Nephron (organoid): ENCODE measurements around the gene KCNMA1.

ENCODE experiments used
- H3K27ac Mint-ChIP-seq, 3 experiments: 2 replicates each; pipeline ENCODE4 v1.8.0; 2020; ENCODE audit warnings: mixed read lengths in 3 of 3, mild to moderate bottlenecking in 2 of 3, moderate library complexity in 1 of 3
- H3K27me3 Mint-ChIP-seq: 2 replicates; pipeline ENCODE4 v1.8.0; 2021; ENCODE audit warnings: low read depth, mild to moderate bottlenecking, moderate library complexity, mixed read lengths
- H3K36me3 Mint-ChIP-seq: 2 replicates; pipeline ENCODE4 v1.8.0; 2020; ENCODE audit warnings: low read depth, mixed read lengths
- H3K4me1 Mint-ChIP-seq: 2 replicates; pipeline ENCODE4 v1.8.0; 2020; ENCODE audit warnings: mixed read lengths
- H3K4me3 Mint-ChIP-seq, 3 experiments: 2 replicates each; pipeline ENCODE4 v1.8.0; 2020; ENCODE audit warnings: mild to moderate bottlenecking in 3 of 3, mixed read lengths in 3 of 3, moderate library complexity in 2 of 3
- H3K9me3 Mint-ChIP-seq: 2 replicates; pipeline ENCODE4 v1.8.0; 2020; ENCODE audit warnings: mixed read lengths
- TF ChIP-seq, protein P1 (sequence below), 3 experiments: fragments of 200-600 bp; sonication (generic); IDR thresholded peaks; one replicate each; pipeline ENCODE4 v1.5.0; 2021; ENCODE audit warnings: antibody characterized with exemption in 3 of 3; ENCODE audit not compliant: unreplicated experiment in 3 of 3

Gene KCNMA1

DNA sequence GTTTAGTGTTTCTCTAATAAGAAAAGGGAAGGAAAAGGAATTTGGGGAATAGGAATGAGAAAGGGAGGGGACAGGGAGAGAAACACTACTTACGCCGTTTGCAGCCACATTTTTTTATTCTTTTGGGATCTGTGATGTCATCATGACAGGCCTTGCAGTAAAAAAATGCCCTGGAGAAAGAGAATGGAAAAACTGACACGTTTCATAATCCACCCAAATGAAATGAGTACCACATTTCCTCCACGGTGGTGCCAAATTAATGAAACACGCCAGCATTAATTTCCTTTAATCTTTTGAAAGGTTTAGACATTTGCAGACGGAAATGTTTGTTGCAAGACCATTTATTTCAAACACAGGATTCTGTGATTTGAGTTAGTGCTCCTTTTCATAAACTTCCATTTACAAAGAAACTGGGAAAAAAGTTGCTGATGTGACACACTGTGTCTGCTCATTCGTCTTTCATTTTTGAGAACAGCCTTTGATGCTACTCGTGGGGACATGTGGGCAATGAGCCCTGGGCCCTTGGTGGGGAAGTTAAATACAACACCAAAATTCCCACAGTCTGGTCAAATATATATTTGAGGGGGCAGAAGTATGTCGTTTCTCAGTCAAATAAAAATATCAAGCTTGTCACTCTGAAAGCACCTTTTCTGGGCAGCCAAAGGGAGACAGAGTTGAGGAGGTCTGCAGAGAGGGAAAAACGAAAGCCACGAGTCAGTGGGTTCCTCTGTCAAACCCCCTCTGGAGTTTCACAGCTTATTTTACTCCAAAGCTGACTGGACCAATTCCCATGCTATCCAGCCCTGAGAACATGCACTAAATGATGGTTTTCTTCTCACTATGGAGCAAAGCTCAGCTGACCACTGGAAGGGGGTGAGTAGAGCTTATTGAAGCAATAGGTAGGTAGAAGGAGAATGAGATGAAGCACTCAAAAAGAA, 625.5 kb downstream of the KCNMA1 start:
- TF ChIP-seq, protein P1, sequence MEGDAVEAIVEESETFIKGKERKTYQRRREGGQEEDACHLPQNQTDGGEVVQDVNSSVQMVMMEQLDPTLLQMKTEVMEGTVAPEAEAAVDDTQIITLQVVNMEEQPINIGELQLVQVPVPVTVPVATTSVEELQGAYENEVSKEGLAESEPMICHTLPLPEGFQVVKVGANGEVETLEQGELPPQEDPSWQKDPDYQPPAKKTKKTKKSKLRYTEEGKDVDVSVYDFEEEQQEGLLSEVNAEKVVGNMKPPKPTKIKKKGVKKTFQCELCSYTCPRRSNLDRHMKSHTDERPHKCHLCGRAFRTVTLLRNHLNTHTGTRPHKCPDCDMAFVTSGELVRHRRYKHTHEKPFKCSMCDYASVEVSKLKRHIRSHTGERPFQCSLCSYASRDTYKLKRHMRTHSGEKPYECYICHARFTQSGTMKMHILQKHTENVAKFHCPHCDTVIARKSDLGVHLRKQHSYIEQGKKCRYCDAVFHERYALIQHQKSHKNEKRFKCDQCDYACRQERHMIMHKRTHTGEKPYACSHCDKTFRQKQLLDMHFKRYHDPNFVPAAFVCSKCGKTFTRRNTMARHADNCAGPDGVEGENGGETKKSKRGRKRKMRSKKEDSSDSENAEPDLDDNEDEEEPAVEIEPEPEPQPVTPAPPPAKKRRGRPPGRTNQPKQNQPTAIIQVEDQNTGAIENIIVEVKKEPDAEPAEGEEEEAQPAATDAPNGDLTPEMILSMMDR (IDR thresholded peaks at IDR 0.05; ENCODE audit: unreplicated experiment in 3 of 3): no peak
- peaks cover 7% of the 10 kb centered on the region for H3K27me3 Mint-ChIP-seq
- no peaks in the 10 kb centered on the region for H3K36me3 Mint-ChIP-seq
- no peak overlapping the region for H3K4me3 Mint-ChIP-seq
- H3K27ac Mint-ChIP-seq: peak overlapping the region in 1 of 3 experiments; percentile 20
- peaks cover 19% of the 10 kb centered on the region for H3K4me1 Mint-ChIP-seq
- H3K9me3 Mint-ChIP-seq: no peaks in the 10 kb centered on the region

DNA sequence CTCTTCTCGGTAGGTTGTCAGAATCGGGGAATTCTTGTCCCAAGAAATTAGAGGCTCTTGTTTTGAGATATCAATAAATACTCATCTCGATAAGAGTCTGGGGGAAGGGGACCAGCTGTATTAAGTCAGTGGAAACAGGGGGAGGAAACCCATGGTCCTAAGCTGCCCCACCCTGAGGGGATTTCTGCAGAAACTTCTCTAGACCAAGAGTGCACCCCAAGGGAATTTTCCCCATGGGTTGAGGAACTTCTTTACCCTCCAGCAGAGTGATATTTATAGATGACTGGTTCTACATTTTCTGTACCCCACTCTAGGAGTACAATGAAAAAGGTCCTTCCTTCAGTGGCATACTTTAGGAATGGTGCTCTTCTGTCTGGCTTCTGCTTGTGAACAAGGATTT, 627.2 kb downstream of the KCNMA1 start:
- peaks cover 3% of the 10 kb centered on the region for H3K27me3 Mint-ChIP-seq
- peaks cover 14% of the 10 kb centered on the region for H3K4me1 Mint-ChIP-seq
- H3K9me3 Mint-ChIP-seq: no peaks in the 10 kb centered on the region
- H3K36me3 Mint-ChIP-seq: no peaks in the 10 kb centered on the region
- TF ChIP-seq, protein P1 (IDR thresholded peaks at IDR 0.05; ENCODE audit: unreplicated experiment in 3 of 3): no peak
- no peak overlapping the region for H3K4me3 Mint-ChIP-seq
- peak overlapping the region in 1 of 3 experiments; percentile 24 for H3K27ac Mint-ChIP-seq

DNA sequence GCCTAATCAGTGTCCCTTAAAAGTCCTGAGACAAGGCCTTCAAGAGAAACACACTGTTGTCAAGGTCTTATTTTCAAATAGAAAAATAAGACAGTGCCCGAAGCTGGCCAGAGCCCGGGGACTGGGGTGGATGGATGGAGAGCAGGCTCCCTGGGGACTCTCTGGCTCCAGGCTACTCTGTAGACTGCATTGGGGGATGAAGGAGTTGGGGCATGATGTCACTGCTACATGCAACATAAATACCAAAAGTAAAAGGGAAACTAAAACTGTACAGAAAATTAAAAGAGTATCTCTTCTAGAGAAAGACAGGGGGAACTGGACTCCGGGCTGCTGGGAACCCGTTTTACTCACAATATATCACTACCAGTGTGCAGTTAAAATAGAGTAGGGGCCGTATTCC, 629.8 kb downstream of the KCNMA1 start:
- H3K4me1 Mint-ChIP-seq: peaks cover 29% of the 10 kb centered on the region
- no peak overlapping the region for H3K4me3 Mint-ChIP-seq
- H3K36me3 Mint-ChIP-seq: no peaks in the 10 kb centered on the region

DNA sequence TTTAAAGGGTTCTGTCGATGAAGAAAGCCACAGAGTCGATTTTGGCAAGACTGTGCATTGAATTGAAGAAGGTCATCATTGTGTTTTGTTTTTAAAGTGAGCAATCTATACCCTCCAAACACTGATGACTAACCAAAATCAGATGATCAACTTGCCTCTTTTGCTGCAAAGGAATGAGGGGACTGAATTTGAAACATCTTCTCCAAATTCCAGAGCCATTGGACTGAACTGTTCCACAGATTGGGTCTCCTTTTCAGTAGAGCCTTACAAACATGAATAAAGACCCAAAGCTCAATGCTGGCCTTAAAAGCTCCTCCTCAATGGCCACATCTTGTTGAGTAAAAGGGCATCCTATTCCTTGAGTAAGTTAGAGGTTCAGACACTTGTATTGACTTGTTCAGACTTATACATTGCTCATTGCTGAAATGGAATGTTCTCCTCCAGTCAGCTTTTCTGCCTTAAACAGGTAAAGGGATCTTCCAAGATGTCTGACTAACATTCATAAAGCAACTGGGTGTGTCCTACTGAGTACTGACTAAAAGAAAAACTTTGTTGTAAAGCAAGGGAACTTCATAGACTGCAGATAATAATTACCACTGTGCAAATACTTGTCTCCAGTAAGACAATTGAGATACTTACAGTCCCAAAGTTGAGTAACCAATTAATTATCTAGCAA, 630.6 kb downstream of the KCNMA1 start:
- Mint-ChIP-seq H3K27me3 (no peaks in the 10 kb centered on the region), H3K4me3 (no peak overlapping the region), H3K36me3 (no peaks in the 10 kb centered on the region), H3K27ac (no peak overlapping the region), H3K4me1 (peaks cover 29% of the 10 kb centered on the region), H3K9me3 (no peaks in the 10 kb centered on the region)
- TF ChIP-seq, protein P1 (IDR thresholded peaks at IDR 0.05; ENCODE audit: unreplicated experiment in 3 of 3): no peak

More for the DNA sequence above, 629.8 kb downstream of the KCNMA1 start:
- Mint-ChIP-seq H3K9me3 (no peaks in the 10 kb centered on the region), H3K27ac (peak overlapping the region; percentile 61 to 79 (median 78)), H3K27me3 (no peaks in the 10 kb centered on the region)
- TF ChIP-seq, protein P1 (IDR thresholded peaks at IDR 0.05; ENCODE audit: unreplicated experiment in 3 of 3): no peak

DNA sequence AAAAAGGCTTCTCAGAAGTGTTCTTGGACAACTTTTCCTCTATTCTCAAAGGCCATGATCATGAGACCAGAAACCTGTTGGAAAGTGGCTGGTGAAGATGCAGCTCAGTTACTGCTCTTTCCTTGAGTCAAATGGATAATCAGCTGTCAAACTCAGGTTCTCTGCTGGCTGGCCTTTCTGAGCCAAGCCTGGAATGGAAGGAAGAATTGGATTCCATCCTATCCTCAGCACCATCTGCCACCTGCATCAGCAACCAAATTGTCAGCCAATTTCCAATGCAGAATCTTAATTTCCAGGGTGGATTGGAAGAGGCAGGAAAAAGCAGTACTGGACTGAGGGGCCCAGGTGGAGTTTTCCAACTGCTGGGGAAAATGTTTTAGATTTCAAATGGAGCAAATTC, 631.7 kb downstream of the KCNMA1 start:
- H3K27me3 Mint-ChIP-seq: no peaks in the 10 kb centered on the region
- no peak overlapping the region for H3K4me3 Mint-ChIP-seq
- no peaks in the 10 kb centered on the region for H3K9me3 Mint-ChIP-seq
- H3K4me1 Mint-ChIP-seq: peaks cover 29% of the 10 kb centered on the region
- TF ChIP-seq, protein P1 (IDR thresholded peaks at IDR 0.05; ENCODE audit: unreplicated experiment in 3 of 3): no peak
- H3K36me3 Mint-ChIP-seq: no peaks in the 10 kb centered on the region
- H3K27ac Mint-ChIP-seq: no peak overlapping the region
